ENCODE results near the gene TGM2. TPM values are rescaled to one million over a fixed set of nuclear protein-coding genes. Genes with fewer than 3 reads are reported as not detected.

TGM2 gene
- total RNA-seq, 1 donor from 2014 or later, result 0.72 TPM

GRCh38 chr20:38147163-38147562, 17.9 kb downstream of the TGM2 start:
- Mint-ChIP-seq H3K27me3 (peaks cover 6% of the 10 kb centered on the region), H3K4me3 (ENCODE audit: low read depth) (no peak overlapping the region), H3K9me3 (ENCODE audit: low read depth) (no peaks in the 10 kb centered on the region), H3K4me1 (ENCODE audit: low read depth) (peaks cover 16% of the 10 kb centered on the region), H3K36me3 (ENCODE audit: insufficient read depth) (no peaks in the 10 kb centered on the region), H3K27ac (no peak overlapping the region)
- DNase-seq (ENCODE audit: low spot score, unreplicated experiment), result no peak
- no peak for TF ChIP-seq CTCF (IDR thresholded peaks at IDR 0.05; ENCODE audit: unreplicated experiment)

GRCh38 chr20:38146628-38147027, 18.4 kb downstream of the TGM2 start:
- TF ChIP-seq CTCF (IDR thresholded peaks at IDR 0.05; ENCODE audit: unreplicated experiment), result no peak
- H3K27me3 Mint-ChIP-seq, result peaks cover 6% of the 10 kb centered on the region
- no peaks in the 10 kb centered on the region for H3K36me3 Mint-ChIP-seq (ENCODE audit: insufficient read depth)
- H3K27ac Mint-ChIP-seq, result no peak overlapping the region
- no peak for DNase-seq (ENCODE audit: low spot score, unreplicated experiment)
- no peak overlapping the region for H3K4me3 Mint-ChIP-seq (ENCODE audit: low read depth)
- peaks cover 11% of the 10 kb centered on the region for H3K4me1 Mint-ChIP-seq (ENCODE audit: low read depth)
- no peaks in the 10 kb centered on the region for H3K9me3 Mint-ChIP-seq (ENCODE audit: low read depth)

GRCh38 chr20:38146156-38146555, 18.9 kb downstream of the TGM2 start:
- peaks cover 6% of the 10 kb centered on the region for H3K27me3 Mint-ChIP-seq
- peaks cover 11% of the 10 kb centered on the region for H3K4me1 Mint-ChIP-seq (ENCODE audit: low read depth)
- H3K9me3 Mint-ChIP-seq (ENCODE audit: low read depth), result no peaks in the 10 kb centered on the region
- H3K4me3 Mint-ChIP-seq (ENCODE audit: low read depth), result no peak overlapping the region
- H3K27ac Mint-ChIP-seq, result no peak overlapping the region
- H3K36me3 Mint-ChIP-seq (ENCODE audit: insufficient read depth), result no peaks in the 10 kb centered on the region
- TF ChIP-seq CTCF (IDR thresholded peaks at IDR 0.05; ENCODE audit: unreplicated experiment), result no peak
- no peak for DNase-seq (ENCODE audit: low spot score, unreplicated experiment)

- TF ChIP-seq CTCF (IDR thresholded peaks at IDR 0.05; ENCODE audit: unreplicated experiment), result no peak
- DNase-seq (ENCODE audit: low spot score, unreplicated experiment), result no peak
- H3K4me3 Mint-ChIP-seq (ENCODE audit: low read depth), result no peak overlapping the region
- no peak overlapping the region for H3K27ac Mint-ChIP-seq
- peaks cover 6% of the 10 kb centered on the region for H3K27me3 Mint-ChIP-seq
- no peaks in the 10 kb centered on the region for H3K9me3 Mint-ChIP-seq (ENCODE audit: low read depth)
- no peaks in the 10 kb centered on the region for H3K36me3 Mint-ChIP-seq (ENCODE audit: insufficient read depth)
- peaks cover 11% of the 10 kb centered on the region for H3K4me1 Mint-ChIP-seq (ENCODE audit: low read depth)
These were observed 19.4 kb downstream of the TGM2 start for GRCh38 chr20:38145729-38146075.

GRCh38 chr20:38144974-38145728, 19.9 kb downstream of the TGM2 start:
- Mint-ChIP-seq H3K27me3 (peaks cover 6% of the 10 kb centered on the region), H3K9me3 (ENCODE audit: low read depth) (no peaks in the 10 kb centered on the region), H3K36me3 (ENCODE audit: insufficient read depth) (no peaks in the 10 kb centered on the region), H3K4me3 (ENCODE audit: low read depth) (no peak overlapping the region), H3K27ac (no peak overlapping the region), H3K4me1 (ENCODE audit: low read depth) (peaks cover 11% of the 10 kb centered on the region)
- no peak for DNase-seq (ENCODE audit: low spot score, unreplicated experiment)
- TF ChIP-seq CTCF (IDR thresholded peaks at IDR 0.05; ENCODE audit: unreplicated experiment), result no peak

Data from progenitor cell of endocrine pancreas (in vitro differentiated cells).